GM19455 (cell line): ENCODE measurements around the gene FSTL4.
"Not testable (repeated sequence)": the region's sequence is repeated elsewhere in the genome, so short reads cannot be mapped to it uniquely, and the experiment has no call there.

ENCODE experiments used
- ATAC-seq: cut with Tn5 transposase; IDR thresholded peaks from one replicate; pipeline ENCODE4 v1.9.1; 2021; ENCODE audit not compliant: unreplicated experiment

FSTL4 gene

GRCh38 chr5:133235696-133236426 is 376.5 kb downstream of the FSTL4 start:
- no peak for ATAC-seq

- ATAC-seq: no peak
These were observed 377.4 kb downstream of the FSTL4 start for GRCh38 chr5:133234911-133235310.

- no peak for ATAC-seq
These were observed 378.1 kb downstream of the FSTL4 start for GRCh38 chr5:133234273-133234672.

GRCh38 chr5:133233616-133234015 is 378.7 kb downstream of the FSTL4 start:
- ATAC-seq: no peak

GRCh38 chr5:133232911-133233310 is 379.4 kb downstream of the FSTL4 start:
- no peak for ATAC-seq

- ATAC-seq: no peak
These were observed 379.9 kb downstream of the FSTL4 start for GRCh38 chr5:133232435-133232834.

- no peak for ATAC-seq
These were observed 380.3 kb downstream of the FSTL4 start for GRCh38 chr5:133232011-133232410.

GRCh38 chr5:133230823-133231578 is 381.3 kb downstream of the FSTL4 start:
- no peak for ATAC-seq

- ATAC-seq: no peak
These were observed 382.2 kb downstream of the FSTL4 start for GRCh38 chr5:133229931-133230664.

- ATAC-seq: no peak
These were observed 384.0 kb downstream of the FSTL4 start for GRCh38 chr5:133228316-133228715.

GRCh38 chr5:133227897-133228296 is 384.4 kb downstream of the FSTL4 start:
- ATAC-seq: no peak

- ATAC-seq: no peak
These were observed 385.3 kb downstream of the FSTL4 start for GRCh38 chr5:133227082-133227481.

- no peak for ATAC-seq
These were observed 386.2 kb downstream of the FSTL4 start for GRCh38 chr5:133226186-133226585.

GRCh38 chr5:133225671-133226152 is 386.6 kb downstream of the FSTL4 start:
- no peak for ATAC-seq

- no peak for ATAC-seq
These were observed 389.4 kb downstream of the FSTL4 start for GRCh38 chr5:133222979-133223378.

- ATAC-seq: no peak
These were observed 389.8 kb downstream of the FSTL4 start for GRCh38 chr5:133222521-133222920.

- no peak for ATAC-seq
These were observed 390.3 kb downstream of the FSTL4 start for GRCh38 chr5:133222040-133222439.

GRCh38 chr5:133220851-133221674 is 391.3 kb downstream of the FSTL4 start:
- no peak for ATAC-seq

- no peak for ATAC-seq
These were observed 393.0 kb downstream of the FSTL4 start for GRCh38 chr5:133219296-133219695.

GRCh38 chr5:133216138-133216537 is 396.2 kb downstream of the FSTL4 start:
- ATAC-seq: not testable (repeated sequence)
